Measurements from ENCODE around the gene GABARAPL1.
A peak's percentile ranks its signal among the peaks of the same experiment; 100 is the strongest.
"Not testable (repeated sequence)": the region's sequence is repeated elsewhere in the genome, so short reads cannot be mapped to it uniquely, and the experiment has no call there.

The GABARAPL1 gene

GRCh38 chr12:10221846-10222245 is 9.2 kb downstream of the GABARAPL1 start:
- Mint-ChIP-seq H3K4me1 (no peaks in the 10 kb centered on the region), H3K4me3 (no peak overlapping the region), H3K36me3 (ENCODE audit: low read depth) (peaks cover 63% of the 10 kb centered on the region), H3K27me3 (ENCODE audit: low read depth, poor library complexity) (no peaks in the 10 kb centered on the region), H3K27ac (no peak overlapping the region), H3K9me3 (no peaks in the 10 kb centered on the region)
- DNase-seq = no peak
- TF ChIP-seq CTCF (IDR thresholded peaks at IDR 0.05) = no peak

- Mint-ChIP-seq H3K27ac (no peak overlapping the region), H3K36me3 (ENCODE audit: low read depth) (peaks cover 59% of the 10 kb centered on the region), H3K9me3 (no peaks in the 10 kb centered on the region), H3K4me1 (no peaks in the 10 kb centered on the region), H3K4me3 (no peak overlapping the region), H3K27me3 (ENCODE audit: low read depth, poor library complexity) (no peaks in the 10 kb centered on the region)
- TF ChIP-seq CTCF (IDR thresholded peaks at IDR 0.05) = no peak
- no peak for DNase-seq
Measured at GRCh38 chr12:10223208-10223607, 10.5 kb downstream of the GABARAPL1 start.

- H3K27me3 Mint-ChIP-seq (ENCODE audit: low read depth, poor library complexity); H3K4me1 Mint-ChIP-seq; H3K4me3 Mint-ChIP-seq; H3K9me3 Mint-ChIP-seq; H3K27ac Mint-ChIP-seq; DNase-seq: not testable (repeated sequence)
- peaks cover 49% of the 10 kb centered on the region for H3K36me3 Mint-ChIP-seq (ENCODE audit: low read depth)
Measured at GRCh38 chr12:10225426-10225825, 12.7 kb downstream of the GABARAPL1 start.

GRCh38 chr12:10226086-10226485 is 13.4 kb downstream of the GABARAPL1 start:
- no peak overlapping the region for H3K4me3 Mint-ChIP-seq
- peak overlapping the region; percentile 23 for H3K27ac Mint-ChIP-seq
- no peaks in the 10 kb centered on the region for H3K9me3 Mint-ChIP-seq
- no peak for TF ChIP-seq CTCF (IDR thresholded peaks at IDR 0.05)
- DNase-seq = no peak
- no peaks in the 10 kb centered on the region for H3K27me3 Mint-ChIP-seq (ENCODE audit: low read depth, poor library complexity)
- no peaks in the 10 kb centered on the region for H3K4me1 Mint-ChIP-seq
- H3K36me3 Mint-ChIP-seq (ENCODE audit: low read depth) = peaks cover 42% of the 10 kb centered on the region

GRCh38 chr12:10226731-10227130 is 14.1 kb downstream of the GABARAPL1 start:
- no peak for TF ChIP-seq CTCF (IDR thresholded peaks at IDR 0.05)
- no peaks in the 10 kb centered on the region for H3K9me3 Mint-ChIP-seq
- no peak overlapping the region for H3K4me3 Mint-ChIP-seq
- H3K36me3 Mint-ChIP-seq (ENCODE audit: low read depth) = peaks cover 36% of the 10 kb centered on the region
- no peaks in the 10 kb centered on the region for H3K4me1 Mint-ChIP-seq
- DNase-seq = no peak
- no peak overlapping the region for H3K27ac Mint-ChIP-seq
- H3K27me3 Mint-ChIP-seq (ENCODE audit: low read depth, poor library complexity) = no peaks in the 10 kb centered on the region

GRCh38 chr12:10227648-10228047 is 15.0 kb downstream of the GABARAPL1 start:
- Mint-ChIP-seq H3K9me3 (peaks cover 4% of the 10 kb centered on the region), H3K4me1 (no peaks in the 10 kb centered on the region), H3K36me3 (ENCODE audit: low read depth) (peaks cover 27% of the 10 kb centered on the region), H3K27me3 (ENCODE audit: low read depth, poor library complexity) (no peaks in the 10 kb centered on the region), H3K4me3 (no peak overlapping the region), H3K27ac (no peak overlapping the region)
- no peak for DNase-seq
- TF ChIP-seq CTCF (IDR thresholded peaks at IDR 0.05) = no peak
